ENCODE measurements around the gene FNTB.
A peak's percentile ranks its signal among the peaks of the same experiment; 100 is the strongest.

The FNTB gene

DNA sequence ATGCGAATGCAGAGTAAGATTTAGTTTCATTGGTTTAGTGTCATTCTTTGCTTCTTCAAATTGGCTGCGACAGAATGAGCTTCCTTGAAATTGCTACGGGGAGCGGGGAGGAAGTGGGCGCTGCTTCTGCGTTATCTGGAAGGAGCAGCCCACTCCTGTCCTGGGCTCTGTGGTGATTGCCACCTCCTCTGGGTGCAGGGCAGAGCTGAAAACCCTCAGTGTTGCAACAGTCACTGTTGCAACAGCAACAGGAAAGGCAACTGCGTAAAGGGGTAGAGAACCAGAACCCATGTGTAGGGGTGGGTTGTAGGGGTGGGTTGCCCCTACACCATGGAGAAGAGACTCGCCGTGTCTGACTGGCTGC, 57.9 kb downstream of the FNTB start:
- FAIRE-seq (no peak), DNase-seq (ENCODE audit: low spot score) (no peak)

- no peak for DNase-seq (ENCODE audit: low spot score)
- FAIRE-seq, result no peak
Observed at GRCh38 chr14:65045006-65045405, 58.3 kb downstream of the FNTB start.

GRCh38 chr14:65045709-65046108, 59.0 kb downstream of the FNTB start:
- FAIRE-seq (no peak), DNase-seq (ENCODE audit: low spot score) (no peak)

DNA sequence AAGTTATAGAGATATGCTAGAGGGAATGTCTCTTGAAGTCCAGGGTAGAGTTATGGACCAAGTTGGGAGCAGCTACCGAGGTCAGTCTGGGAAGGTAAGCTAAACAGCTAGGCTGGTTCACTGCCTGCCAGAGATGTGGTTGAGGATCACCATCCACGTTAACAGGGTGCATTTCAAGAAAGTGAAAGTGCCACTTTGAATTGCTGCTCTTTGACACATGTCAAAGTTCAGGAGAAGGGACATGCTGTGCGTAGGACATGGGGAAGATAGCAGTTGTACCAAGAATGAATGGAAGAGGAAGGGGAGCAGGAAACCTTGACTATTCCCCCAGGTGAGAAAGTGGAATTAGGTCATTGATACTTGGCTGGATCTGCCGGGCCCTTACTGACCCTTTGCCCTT, 66.1 kb downstream of the FNTB start:
- FAIRE-seq, result no peak

GRCh38 chr14:65053466-65053865, 66.8 kb downstream of the FNTB start:
- DNase-seq (ENCODE audit: low spot score) (no peak), FAIRE-seq (no peak)

More for the DNA sequence above, 66.1 kb downstream of the FNTB start:
- no peak for DNase-seq (ENCODE audit: low spot score)

DNA sequence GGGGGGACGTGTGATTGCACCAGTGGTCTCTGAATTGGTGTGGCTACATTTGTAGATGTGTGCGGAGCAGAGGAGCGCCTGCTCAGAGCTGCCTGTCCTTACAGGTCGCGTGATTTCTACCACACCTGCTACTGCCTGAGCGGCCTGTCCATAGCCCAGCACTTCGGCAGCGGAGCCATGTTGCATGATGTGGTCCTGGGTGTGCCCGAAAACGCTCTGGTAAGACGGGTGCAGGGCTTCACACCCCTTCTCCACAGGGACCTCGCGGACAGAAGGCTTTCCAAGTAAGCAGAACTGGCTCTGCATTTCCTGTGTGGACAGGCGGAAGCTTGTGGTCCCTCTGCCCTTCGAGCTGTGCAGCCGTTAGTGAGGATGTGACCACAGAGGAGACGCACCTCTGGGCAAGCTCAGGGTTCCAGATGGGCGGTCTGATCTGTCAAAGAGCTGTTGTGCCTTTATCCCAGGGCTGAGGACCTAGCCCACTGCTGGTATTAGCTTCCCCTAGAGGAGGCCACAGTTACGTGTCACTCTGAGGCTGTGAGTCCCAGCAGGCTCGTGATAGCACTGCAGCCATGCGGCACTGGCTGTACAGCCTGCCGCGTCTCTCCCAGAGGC, 67.9 kb downstream of the FNTB start:
- DNase-seq (ENCODE audit: low spot score) (no peak), FAIRE-seq (no peak)

DNA sequence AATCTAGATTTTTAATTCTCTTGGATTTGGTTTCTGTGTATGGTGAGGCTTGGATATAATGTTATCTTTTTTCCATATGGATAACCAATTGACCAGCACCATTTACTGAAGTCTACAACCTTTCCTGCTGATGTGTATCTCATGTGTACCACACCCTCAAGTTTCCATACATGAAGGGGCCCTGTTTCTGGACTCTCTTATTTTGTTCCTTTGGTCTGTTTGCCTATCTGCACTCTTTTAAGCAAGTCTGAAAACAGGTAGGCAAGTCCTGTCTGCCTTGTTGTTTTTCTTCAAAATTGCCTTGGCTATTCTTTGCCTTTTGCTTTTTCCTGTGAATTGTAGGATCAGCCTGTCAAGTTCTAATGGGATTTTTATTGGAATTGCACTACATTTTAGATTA, 71.0 kb downstream of the FNTB start:
- DNase-seq (ENCODE audit: low spot score) (no peak), FAIRE-seq (no peak)

DNA sequence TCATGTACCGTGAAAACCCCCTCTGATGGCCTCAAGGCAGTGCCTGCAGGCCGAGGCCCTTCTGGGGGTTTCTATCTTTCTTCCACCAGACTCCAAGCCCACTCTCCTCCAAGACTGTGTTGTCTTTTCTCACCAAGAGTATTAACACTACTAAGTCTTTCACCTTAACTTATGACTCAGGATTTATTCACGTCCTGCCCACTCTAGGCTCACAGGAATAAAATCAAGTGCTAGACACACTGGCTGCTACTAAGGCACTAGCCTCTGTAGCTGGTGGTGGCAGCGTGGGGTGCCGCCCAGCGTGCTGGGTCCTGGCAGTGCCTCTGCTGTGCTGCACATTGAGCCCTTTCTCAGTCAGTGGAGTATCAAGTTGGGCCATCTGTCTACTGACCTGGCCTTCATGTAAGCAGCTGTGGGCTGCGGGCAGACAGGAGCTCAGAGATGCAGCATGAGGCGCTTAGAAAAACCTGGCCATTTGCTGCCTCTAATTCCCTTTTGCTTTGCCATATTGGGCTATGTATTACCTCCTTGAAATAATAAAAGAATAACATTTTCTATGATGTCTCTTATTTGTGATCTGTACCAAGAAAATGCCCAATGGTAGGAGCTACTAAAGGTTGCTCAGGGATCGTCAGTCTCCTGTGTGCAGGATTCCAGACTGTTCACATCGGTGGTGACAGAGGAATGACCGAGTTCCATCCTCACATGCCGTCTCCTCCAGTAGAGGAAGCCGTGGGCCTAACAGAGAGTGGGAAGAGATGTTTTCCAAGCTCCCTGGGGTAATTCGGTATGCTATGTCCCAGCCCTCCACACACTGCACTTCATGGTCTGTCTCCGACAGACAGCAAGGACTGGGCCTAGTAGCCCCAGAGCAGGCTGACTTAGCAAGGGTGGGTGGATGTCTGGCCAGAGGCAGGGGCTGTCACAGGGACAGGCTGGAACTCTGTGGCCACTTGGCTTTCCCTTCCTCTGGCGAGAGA, 75.7 kb downstream of the FNTB start:
- DNase-seq (ENCODE audit: low spot score) (peak; percentile 4), FAIRE-seq (no peak)

DNA sequence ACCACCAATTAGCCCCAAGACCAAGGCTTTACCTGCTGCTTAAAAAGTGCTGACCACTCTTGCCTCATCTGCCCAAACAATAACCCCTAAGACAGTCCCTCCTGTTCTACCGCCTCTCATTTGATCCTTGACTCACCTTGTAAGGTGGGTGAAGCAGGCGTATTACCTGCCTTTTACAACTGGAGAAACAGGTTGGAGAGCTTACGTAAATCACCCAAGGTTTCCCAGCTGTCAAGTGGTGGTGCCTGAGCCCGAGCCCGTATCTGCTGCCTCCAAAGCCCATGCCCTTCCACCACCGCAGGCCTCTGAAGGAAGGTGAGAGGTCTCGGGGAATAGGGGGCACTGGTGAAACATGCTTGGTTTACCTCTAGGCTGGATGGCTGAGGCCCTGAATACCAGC, 79.0 kb downstream of the FNTB start:
- FAIRE-seq, result no peak

GRCh38 chr14:65069874-65070413, 83.2 kb downstream of the FNTB start:
- FAIRE-seq (no peak), DNase-seq (ENCODE audit: low spot score) (no peak)

More for the DNA sequence above, 79.0 kb downstream of the FNTB start:
- no peak for DNase-seq (ENCODE audit: low spot score)

- DNase-seq (ENCODE audit: low spot score) (no peak), FAIRE-seq (no peak)
Observed at GRCh38 chr14:65070471-65070976, 83.8 kb downstream of the FNTB start.

- DNase-seq (ENCODE audit: low spot score) (no peak), FAIRE-seq (no peak)
Observed at GRCh38 chr14:65071544-65071943, 84.8 kb downstream of the FNTB start.

DNA sequence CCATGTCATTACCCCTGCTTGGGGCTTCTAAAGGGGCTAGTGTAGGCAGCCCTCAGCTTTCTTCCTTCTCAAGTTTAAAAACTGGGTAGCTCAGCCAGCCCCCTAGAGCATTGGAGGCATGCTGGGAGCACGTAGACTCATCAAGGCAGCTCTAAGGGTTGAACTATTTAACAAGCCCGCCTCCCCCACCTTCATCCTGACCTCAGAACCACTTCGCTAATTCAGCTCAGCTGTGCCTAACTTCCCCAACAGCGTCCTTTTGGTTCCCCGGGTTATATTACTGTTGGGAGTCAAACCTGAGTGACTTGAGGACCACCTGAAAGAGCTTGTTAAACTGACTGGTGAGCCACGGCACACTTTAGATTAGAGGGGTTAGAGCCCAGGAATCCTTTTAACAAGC, 85.6 kb downstream of the FNTB start:
- FAIRE-seq, result no peak

GRCh38 chr14:65072937-65073336, 86.2 kb downstream of the FNTB start:
- no peak for DNase-seq (ENCODE audit: low spot score)
- FAIRE-seq, result no peak

More for the DNA sequence above, 85.6 kb downstream of the FNTB start:
- no peak for DNase-seq (ENCODE audit: low spot score)

GRCh38 chr14:65073605-65074201, 87.0 kb downstream of the FNTB start:
- no peak for FAIRE-seq
- no peak for DNase-seq (ENCODE audit: low spot score)

GRCh38 chr14:65074449-65075150, 87.9 kb downstream of the FNTB start:
- FAIRE-seq, result no peak
- DNase-seq (ENCODE audit: low spot score), result no peak

DNA sequence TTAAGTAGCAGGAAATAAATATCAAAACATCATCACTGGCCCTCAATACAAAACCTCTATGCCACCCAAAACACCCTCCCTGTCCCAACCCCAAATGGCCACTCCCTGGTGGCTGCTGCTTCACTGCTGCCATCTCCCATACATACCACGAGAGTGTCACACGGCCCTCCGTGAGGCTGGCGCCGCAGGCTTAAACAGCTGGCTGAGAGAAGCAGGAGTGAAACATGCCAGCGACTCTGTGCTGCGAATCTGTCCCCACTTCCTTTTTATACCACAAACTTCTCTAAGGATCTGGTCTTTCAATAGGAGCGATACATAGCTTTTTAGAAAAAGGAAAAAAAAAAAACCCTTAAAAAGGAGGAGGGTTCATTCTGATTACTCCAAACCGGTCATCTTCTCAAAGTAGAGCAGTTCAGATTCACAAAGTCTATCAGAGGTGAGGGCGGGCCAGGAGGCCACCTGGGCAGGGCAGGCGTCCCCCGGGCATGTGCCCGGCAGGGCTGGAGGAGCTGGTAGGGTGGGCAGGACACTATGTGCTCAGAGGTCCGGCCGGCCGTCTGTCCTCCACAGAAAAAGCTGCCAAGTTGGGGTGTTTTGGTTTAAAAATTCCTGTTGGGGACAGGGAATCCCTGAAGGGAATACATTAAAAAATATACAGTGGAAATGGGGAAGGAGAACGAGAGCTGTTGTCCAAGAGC, 89.1 kb downstream of the FNTB start:
- no peak for DNase-seq (ENCODE audit: low spot score)

DNA sequence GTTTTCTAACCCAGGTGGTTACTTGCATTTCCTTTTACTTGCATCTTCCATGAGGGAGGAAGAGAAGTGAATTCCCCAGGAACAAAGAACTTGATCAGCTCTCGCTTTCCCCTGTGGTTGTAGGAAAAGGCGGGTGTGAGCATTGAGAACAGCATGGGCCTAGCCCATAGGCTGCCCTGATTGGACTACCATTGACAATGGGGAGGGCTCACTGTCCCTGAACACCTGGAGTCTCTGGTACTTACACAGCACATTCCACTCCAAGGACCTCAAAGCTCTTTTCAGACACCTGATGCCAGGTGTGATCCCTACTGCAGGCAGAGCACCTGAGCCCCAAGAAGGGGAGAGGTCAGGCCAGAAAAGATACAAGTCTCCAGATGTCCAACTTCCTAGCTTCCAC, 90.6 kb downstream of the FNTB start:
- FAIRE-seq, result no peak
- no peak for DNase-seq (ENCODE audit: low spot score)

More for the DNA sequence above, 89.1 kb downstream of the FNTB start:
- no peak for FAIRE-seq

GRCh38 chr14:65079201-65079600, 92.5 kb downstream of the FNTB start:
- no peak for DNase-seq (ENCODE audit: low spot score)
- FAIRE-seq, result no peak

- DNase-seq (ENCODE audit: low spot score) (no peak), FAIRE-seq (no peak)
Observed at GRCh38 chr14:65079768-65080167, 93.1 kb downstream of the FNTB start.

All from RCC 7860 (cell line).